ENCODE results near the gene KRT84. TPM values are rescaled to one million over a fixed set of nuclear protein-coding genes. Genes with fewer than 3 reads are reported as not detected.

KRT84 gene
- total RNA-seq, 3 donors from 2014 or later (not counting 1 experiment from before 2014, with no cell fraction given), result not detected

- H3K36me3 Mint-ChIP-seq, result no peaks in the 10 kb centered on the region
- DNase-seq (no peak), ATAC-seq (no peak)
- H3K27ac Mint-ChIP-seq, result no peak overlapping the region
- no peaks in the 10 kb centered on the region for H3K9me3 Mint-ChIP-seq
- H3K4me3 Mint-ChIP-seq, result no peak overlapping the region
- Histone ChIP-seq H3K27me3 (ENCODE audit: control insufficient read depth, insufficient read depth, low read length) (peaks cover 2% of the 10 kb centered on the region), H3K36me3 (ENCODE audit: control insufficient read depth, insufficient read depth, low read length) (no peaks in the 10 kb centered on the region), H3K27ac (ENCODE audit: low read length) (no peak overlapping the region), H3K4me1 (ENCODE audit: control insufficient read depth, insufficient read depth, low read length) (no peaks in the 10 kb centered on the region), H3K9me3 (ENCODE audit: control insufficient read depth, insufficient read depth, low read length) (no peaks in the 10 kb centered on the region), H3K4me3 (ENCODE audit: low read length) (no peak overlapping the region)
- H3K27me3 Mint-ChIP-seq (ENCODE audit: low read depth in 2 of 2), result peaks cover 36 to 61% of the 10 kb centered on the region in 2 donors
- 95% methylated on average over 12 of the region's 12 CpGs for WGBS (ENCODE audit: insufficient coverage)
- TF ChIP-seq CTCF (IDR thresholded peaks at IDR 0.05), result no peak
- intact Hi-C loops (cut with micrococcal nuclease), result no loop called here
- no peaks in the 10 kb centered on the region for H3K4me1 Mint-ChIP-seq
Measured at GRCh38 chr12:52433501-52434080, 48.1 kb upstream of the KRT84 start.

- intact Hi-C loops (cut with micrococcal nuclease), result no loop called here
- H3K27ac ChIP-seq (ENCODE audit: low read length), result no peak overlapping the region
Measured at GRCh38 chr12:52432559-52433207, 47.2 kb upstream of the KRT84 start.

GRCh38 chr12:52428121-52428520 is 42.7 kb upstream of the KRT84 start:
- Mint-ChIP-seq H3K27me3 (ENCODE audit: low read depth in 2 of 2) (peaks cover 23 to 44% of the 10 kb centered on the region in 2 donors), H3K4me1 (no peaks in the 10 kb centered on the region), H3K4me3 (no peak overlapping the region), H3K36me3 (no peaks in the 10 kb centered on the region), H3K27ac (no peak overlapping the region), H3K9me3 (no peaks in the 10 kb centered on the region)
- ATAC-seq, result no peak
- Histone ChIP-seq H3K27ac (ENCODE audit: low read length) (no peak overlapping the region), H3K36me3 (ENCODE audit: control insufficient read depth, insufficient read depth, low read length) (no peaks in the 10 kb centered on the region), H3K27me3 (ENCODE audit: control insufficient read depth, insufficient read depth, low read length) (peaks cover 2% of the 10 kb centered on the region), H3K4me3 (ENCODE audit: low read length) (no peak overlapping the region), H3K9me3 (ENCODE audit: control insufficient read depth, insufficient read depth, low read length) (no peaks in the 10 kb centered on the region), H3K4me1 (ENCODE audit: control insufficient read depth, insufficient read depth, low read length) (no peaks in the 10 kb centered on the region)
- no peak for TF ChIP-seq CTCF (IDR thresholded peaks at IDR 0.05)
- no peak for DNase-seq
- intact Hi-C loops (cut with micrococcal nuclease), result no loop called here
- 78% methylated on average over 10 of the region's 10 CpGs for WGBS (ENCODE audit: insufficient coverage)

More at GRCh38 chr12:52432559-52433207, 47.2 kb upstream of the KRT84 start:
- 95% methylated on average over 6 of the region's 6 CpGs for WGBS (ENCODE audit: insufficient coverage)
- Mint-ChIP-seq H3K27me3 (ENCODE audit: low read depth in 2 of 2) (peaks cover 37 to 64% of the 10 kb centered on the region in 2 donors), H3K4me1 (no peaks in the 10 kb centered on the region), H3K4me3 (no peak overlapping the region), H3K9me3 (no peaks in the 10 kb centered on the region), H3K27ac (no peak overlapping the region), H3K36me3 (no peaks in the 10 kb centered on the region)
- Histone ChIP-seq H3K9me3 (ENCODE audit: control insufficient read depth, insufficient read depth, low read length) (no peaks in the 10 kb centered on the region), H3K4me3 (ENCODE audit: low read length) (no peak overlapping the region), H3K27me3 (ENCODE audit: control insufficient read depth, insufficient read depth, low read length) (peaks cover 2% of the 10 kb centered on the region), H3K4me1 (ENCODE audit: control insufficient read depth, insufficient read depth, low read length) (no peaks in the 10 kb centered on the region), H3K36me3 (ENCODE audit: control insufficient read depth, insufficient read depth, low read length) (no peaks in the 10 kb centered on the region)
- ATAC-seq (no peak), DNase-seq (no peak)
- TF ChIP-seq CTCF (IDR thresholded peaks at IDR 0.05), result no peak
